Smooth muscle cell (in vitro differentiated cells): ENCODE data around the gene RANBP3. TPM values are rescaled to one million over a fixed set of nuclear protein-coding genes. Genes with fewer than 3 reads are reported as not detected.

ENCODE experiments used
- DNase-seq: peaks from one replicate; lab custom pipeline; 2025; ENCODE audit not compliant: unreplicated experiment; lab: John Stamatoyannopoulos, UW
- H2AFZ ChIP-seq: fragments of 200-600 bp; sonication (generic); 2 replicates; pipeline ENCODE4 v1.6.0; 2016; ENCODE audit warnings: antibody characterized with exemption, low read depth, mild to moderate bottlenecking
- H3F3A ChIP-seq: fragments of 200-600 bp; sonication (generic); 2 replicates; pipeline ENCODE4 v1.6.0; 2017; ENCODE audit warnings: antibody characterized with exemption, low read depth
- H3K27ac ChIP-seq: fragments of 200-600 bp; sonication (generic); 2 replicates; pipeline ENCODE4 v1.5.1; 2016; ENCODE audit warnings: low read depth, mild to moderate bottlenecking
- H3K27me3 ChIP-seq: fragments of 200-600 bp; sonication (generic); 2 replicates; pipeline ENCODE4 v1.6.1; 2016; ENCODE audit warnings: low read depth, mild to moderate bottlenecking
- H3K36me3 ChIP-seq: fragments of 200-600 bp; sonication (generic); 2 replicates; pipeline ENCODE4 v1.5.1; 2016; ENCODE audit warnings: low read depth
- H3K4me1 ChIP-seq: fragments of 200-600 bp; sonication (generic); 2 replicates; pipeline ENCODE4 v1.5.1; 2016; ENCODE audit warnings: low read depth
- H3K4me2 ChIP-seq: fragments of 200-600 bp; sonication (generic); 2 replicates; pipeline ENCODE4 v1.6.0; 2016; ENCODE audit warnings: mild to moderate bottlenecking
- H3K4me3 ChIP-seq: fragments of 200-600 bp; sonication (generic); 2 replicates; pipeline ENCODE4 v1.5.1; 2016; ENCODE audit warnings: mild to moderate bottlenecking
- H3K79me2 ChIP-seq: fragments of 200-600 bp; sonication (generic); 2 replicates; pipeline ENCODE4 v1.6.0; 2016; ENCODE audit warnings: low read depth, mild to moderate bottlenecking
- H3K9ac ChIP-seq: fragments of 200-600 bp; sonication (generic); 2 replicates; pipeline ENCODE4 v1.6.0; 2016; ENCODE audit warnings: low read depth
- H3K9me3 ChIP-seq: fragments of 200-600 bp; sonication (generic); replicated peaks from 2 replicates; pipeline ENCODE4 v1.5.1; 2016; ENCODE audit warnings: low read depth
- H4K20me1 ChIP-seq: fragments of 200-600 bp; sonication (generic); 2 replicates; pipeline ENCODE4 v1.6.0; 2016; ENCODE audit warnings: low read depth
- CTCF ChIP-seq: fragments of 200-600 bp; sonication (generic); IDR thresholded peaks from 2 replicates; pipeline ENCODE4 v1.5.1; 2017; ENCODE audit warnings: borderline replicate concordance, mild to moderate bottlenecking, antibody characterized with exemption; ENCODE audit not compliant: insufficient read depth, poor library complexity, severe bottlenecking
- WGBS: methylation state at CpG from one replicate; pipeline ENCODE4 v1.1.7; 2016; ENCODE audit warnings: low lambda C conversion rate; 5-methylcytosine and 5-hydroxymethylcytosine counted together
- polyA plus RNA-seq: library from polyadenylated mRNA; unstranded; fragments of >200 nt; fragmentation: Nextera tagmentation; extraction: Ambion mirVana; gene quantifications from 2 replicates; pipeline ENCODE4 v1.2.1, GENCODE V29; 2016
- total RNA-seq: library from RNA; depleted of rRNA; stranded (reverse); fragments of >200 nt; gene quantifications from 2 replicates; pipeline ENCODE4 v1.2.3, GENCODE V29; 2014

The RANBP3 gene
- total and polyA plus RNA-seq, 2 experiments from 2014 or later, result 13.4 to 65.8 TPM

DNA sequence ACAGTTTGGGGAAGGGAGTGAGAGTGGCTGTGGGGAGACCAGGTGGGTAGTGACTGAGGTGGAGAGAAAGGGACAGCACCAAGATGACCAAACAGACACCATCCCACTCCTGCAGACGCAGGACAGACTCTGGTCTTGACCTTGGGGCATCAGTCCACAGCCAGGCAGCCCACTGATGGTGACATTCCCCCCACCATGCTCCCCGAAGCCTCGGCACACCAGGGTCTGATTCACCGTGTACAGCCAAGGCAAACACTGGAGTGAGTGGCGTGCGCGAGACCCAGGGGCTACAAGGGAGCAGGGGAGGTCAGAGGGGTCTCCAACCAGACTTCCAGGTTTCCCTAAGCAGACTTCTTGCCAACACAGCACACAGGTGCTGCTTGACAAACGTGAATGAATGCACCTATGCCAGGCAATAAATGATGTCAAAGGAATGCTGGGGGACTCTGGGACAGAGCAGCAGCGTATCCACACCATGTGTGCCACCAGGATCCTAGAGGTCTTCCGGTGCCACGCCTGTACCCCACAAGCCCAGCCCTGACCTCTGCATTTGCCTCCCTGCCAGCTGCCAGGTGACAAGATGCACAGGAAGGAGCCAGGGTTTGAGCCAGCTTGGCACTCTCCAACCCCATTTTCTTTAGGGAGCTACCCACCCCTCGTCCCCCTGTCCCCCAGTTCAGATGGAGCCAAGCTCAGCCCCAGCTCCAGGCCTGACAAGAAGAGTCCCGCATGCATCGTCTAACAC lies 18.5 kb downstream of the RANBP3 start:
- Histone ChIP-seq H3K27me3 (no peaks in the 10 kb centered on the region), H3K36me3 (no peaks in the 10 kb centered on the region), H3K4me2 (no peak overlapping the region), H3K79me2 (peaks cover 91% of the 10 kb centered on the region), H3K4me3 (no peak overlapping the region), H3F3A (peaks cover 9% of the 10 kb centered on the region), H2AFZ (no peak overlapping the region), H3K9me3 (no peaks in the 10 kb centered on the region), H3K27ac (no peak overlapping the region), H4K20me1 (peaks cover 100% of the 10 kb centered on the region), H3K4me1 (peaks cover 10% of the 10 kb centered on the region), H3K9ac (no peak overlapping the region)
- no peak for TF ChIP-seq CTCF
- DNase-seq, result no peak
- 94% methylated on average over 14 of the region's 14 CpGs for WGBS

DNA sequence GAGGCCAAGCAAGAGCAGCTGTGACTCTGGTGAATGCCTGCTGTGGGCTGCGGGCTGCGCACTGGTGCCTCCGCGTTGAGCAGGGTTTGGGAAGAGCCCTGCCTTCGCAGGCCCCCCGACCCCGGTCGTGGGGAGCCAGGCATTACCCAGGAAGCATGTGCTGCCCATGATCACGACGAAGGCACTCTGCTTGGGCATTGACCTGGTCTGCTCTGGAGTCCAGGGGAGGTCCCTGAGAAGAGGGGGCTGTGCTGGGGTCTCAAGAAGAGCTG lies 19.2 kb downstream of the RANBP3 start:
- H3K9ac ChIP-seq, result no peak overlapping the region
- H4K20me1 ChIP-seq, result peaks cover 100% of the 10 kb centered on the region
- WGBS, result 93% methylated on average over 10 of the region's 10 CpGs

DNA sequence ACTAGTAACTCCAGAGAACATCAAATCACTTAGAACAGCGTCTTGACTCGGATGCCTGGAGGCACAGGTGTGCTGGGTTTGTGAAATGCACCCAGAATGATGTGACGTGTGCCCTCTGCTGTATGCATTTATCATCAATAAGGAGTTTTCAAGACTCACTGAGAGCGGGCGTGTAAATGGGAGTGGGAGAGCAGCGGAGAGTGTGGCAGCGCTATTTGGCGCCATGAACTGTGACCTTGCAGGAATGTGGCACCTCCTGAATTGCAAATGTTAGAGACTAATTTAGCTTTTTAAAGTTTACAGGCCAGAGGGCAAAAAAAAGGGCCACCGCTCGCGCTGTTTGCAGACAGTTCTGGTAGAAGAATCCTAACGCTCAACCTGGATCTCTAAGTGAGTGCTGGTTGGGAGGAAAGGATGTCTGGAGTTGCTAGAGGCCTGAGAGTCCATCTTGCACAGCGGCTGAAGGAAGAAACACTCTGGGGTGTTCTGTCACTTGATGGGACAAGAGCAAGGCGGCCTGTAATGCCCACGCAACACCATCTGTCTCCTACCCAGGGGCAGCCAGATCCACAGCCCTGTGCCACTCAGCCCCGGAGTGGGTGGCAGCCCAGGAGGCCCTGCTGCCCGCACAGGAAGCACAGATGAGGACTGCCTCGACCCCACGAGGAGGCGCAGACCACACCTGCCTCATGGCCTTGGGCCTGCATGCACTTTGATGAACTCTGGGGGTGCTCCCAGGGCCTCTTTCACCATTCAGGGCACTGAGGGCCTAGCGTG lies 19.7 kb downstream of the RANBP3 start:
- TF ChIP-seq CTCF, result no peak
- 85% methylated on average over 21 of the region's 21 CpGs for WGBS
- peaks cover 14% of the 10 kb centered on the region for H3F3A ChIP-seq
- H3K9me3 ChIP-seq, result no peaks in the 10 kb centered on the region
- H3K27ac ChIP-seq, result no peak overlapping the region
- peaks cover 90% of the 10 kb centered on the region for H3K79me2 ChIP-seq
- H3K9ac ChIP-seq, result no peak overlapping the region
- no peak overlapping the region for H3K4me3 ChIP-seq
- no peak overlapping the region for H2AFZ ChIP-seq
- peaks cover 100% of the 10 kb centered on the region for H4K20me1 ChIP-seq
- H3K4me1 ChIP-seq, result peaks cover 22% of the 10 kb centered on the region
- DNase-seq, result no peak
- no peaks in the 10 kb centered on the region for H3K27me3 ChIP-seq
- H3K4me2 ChIP-seq, result no peak overlapping the region
- no peaks in the 10 kb centered on the region for H3K36me3 ChIP-seq

More for the DNA sequence above, 19.2 kb downstream of the RANBP3 start:
- Histone ChIP-seq H3K27ac (no peak overlapping the region), H3F3A (peaks cover 14% of the 10 kb centered on the region), H3K79me2 (peaks cover 91% of the 10 kb centered on the region), H2AFZ (no peak overlapping the region), H3K4me3 (no peak overlapping the region), H3K4me2 (no peak overlapping the region), H3K4me1 (peaks cover 17% of the 10 kb centered on the region), H3K9me3 (no peaks in the 10 kb centered on the region), H3K27me3 (no peaks in the 10 kb centered on the region), H3K36me3 (no peaks in the 10 kb centered on the region)
- no peak for DNase-seq
- no peak for TF ChIP-seq CTCF
